ENCODE measurements around the gene CCDC158.
"Not testable (repeated sequence)": the region's sequence is repeated elsewhere in the genome, so short reads cannot be mapped to it uniquely, and the experiment has no call there.

Gene CCDC158

DNA sequence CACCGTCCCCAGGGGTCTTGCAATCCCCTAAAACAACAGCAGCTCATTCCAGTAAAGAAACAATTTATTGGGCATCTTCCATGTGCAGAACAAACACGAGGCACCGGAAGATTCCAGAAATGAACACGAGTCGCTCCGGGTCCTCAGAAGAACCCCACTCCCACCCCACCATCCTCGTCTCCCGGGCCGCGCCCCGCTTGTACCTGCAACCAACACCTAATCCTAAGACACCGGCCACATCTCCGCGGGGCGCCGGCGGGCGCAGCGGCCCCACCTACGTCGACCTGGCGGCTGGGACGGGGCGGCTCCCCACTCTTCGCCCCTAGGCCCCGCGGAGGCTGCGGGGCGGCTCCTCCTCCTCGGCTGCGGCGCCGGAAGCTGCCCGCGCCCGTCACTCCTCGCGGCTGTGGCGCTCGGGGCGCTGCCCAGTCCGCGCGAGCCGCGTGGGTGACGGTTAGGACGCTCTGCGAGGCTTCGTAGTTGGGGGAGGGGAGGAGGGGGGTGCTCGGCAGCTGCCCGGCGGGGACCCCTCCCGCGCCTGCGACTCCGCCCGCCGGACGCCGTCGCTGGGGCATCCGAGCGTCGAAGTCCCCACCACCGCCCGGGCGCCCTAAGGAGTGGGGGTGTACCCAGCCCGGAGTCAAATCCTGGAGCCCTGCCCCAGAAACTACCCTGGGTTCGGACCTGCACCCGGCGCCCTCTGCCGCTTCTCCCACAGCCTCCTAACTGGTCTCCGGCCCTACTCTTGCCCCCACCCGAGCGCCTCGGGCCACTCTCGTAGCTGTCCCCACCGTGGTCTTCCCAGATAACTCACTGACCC is at the start of gene CCDC158:
CCDC158 (minus strand) TSS at position 380 of the 820 bp plus-strand sequence. CDS start 17,934 bp downstream, outside the sequence.
- no peak for DNase-seq (ENCODE audit: low read depth in 2 of 3, low spot score in 1 of 3)

GRCh38 chr4:76470532-76470931 is 49.6 kb upstream of the CCDC158 start:
- no peak for DNase-seq (ENCODE audit: low read depth in 2 of 3, low spot score in 1 of 3)

DNA sequence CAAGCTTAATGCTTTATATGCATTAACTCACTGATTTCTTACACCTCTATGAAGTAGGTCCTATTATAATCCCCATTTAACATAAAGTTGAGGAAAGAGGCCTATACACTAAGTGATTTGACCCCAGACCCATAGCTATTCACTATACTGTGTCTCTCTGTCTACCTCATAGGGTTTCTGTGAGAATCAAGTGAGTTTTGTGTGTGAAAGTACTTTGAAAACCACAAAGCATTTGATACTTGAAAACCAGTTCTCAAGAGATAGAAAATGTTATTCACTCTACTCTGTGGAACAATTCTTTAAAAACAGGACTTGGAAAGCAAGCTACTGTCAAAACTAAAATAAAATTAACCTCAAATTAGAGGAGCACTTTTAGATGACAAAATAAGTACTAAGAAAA is 49.1 kb upstream of the CCDC158 start:
- no peak for DNase-seq (ENCODE audit: low read depth in 2 of 3, low spot score in 1 of 3)

DNA sequence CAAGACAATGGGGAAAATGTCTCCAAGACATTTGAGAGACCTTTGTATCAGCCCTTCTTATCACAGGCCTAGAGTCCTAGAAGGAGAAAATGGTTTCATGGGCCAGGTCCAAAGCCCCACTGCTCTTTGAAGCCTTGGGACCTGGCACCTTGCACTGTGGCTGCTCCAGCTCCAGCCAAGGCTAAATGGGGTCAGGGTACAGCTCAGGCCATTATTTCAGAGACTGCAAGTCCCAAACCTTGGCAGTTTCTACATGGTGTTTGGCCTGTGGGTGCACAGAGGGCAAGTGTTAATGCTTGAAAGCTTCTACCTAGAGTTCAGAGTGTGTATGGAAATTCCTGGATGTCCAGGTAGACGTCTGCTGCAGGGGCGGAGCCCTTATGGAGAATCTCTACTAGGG is 42.6 kb upstream of the CCDC158 start:
- no peak for DNase-seq (ENCODE audit: low read depth in 2 of 3, low spot score in 1 of 3)

DNA sequence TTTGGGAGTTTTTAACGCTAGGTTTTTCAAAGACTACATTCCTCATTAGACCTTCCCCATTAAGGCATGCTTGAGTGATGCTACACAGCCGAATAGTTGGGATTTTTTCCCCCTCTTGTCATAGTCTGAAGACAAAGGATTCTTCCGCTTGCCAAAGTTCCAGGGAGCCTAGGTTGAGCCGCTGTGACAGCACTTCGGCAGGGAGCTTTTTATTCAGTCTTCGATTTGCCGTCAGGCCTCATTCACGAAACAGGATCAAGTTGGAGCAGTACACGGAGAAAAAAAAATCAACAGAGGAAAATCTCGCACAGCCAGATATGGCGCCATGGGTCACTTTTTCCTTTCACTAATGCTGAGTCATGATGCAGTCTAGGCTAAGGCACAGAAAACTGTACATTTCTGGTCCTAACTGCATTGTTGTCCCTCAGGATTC is 38.4 kb upstream of the CCDC158 start:
- no peak for DNase-seq (ENCODE audit: low read depth in 2 of 3, low spot score in 1 of 3)

DNA sequence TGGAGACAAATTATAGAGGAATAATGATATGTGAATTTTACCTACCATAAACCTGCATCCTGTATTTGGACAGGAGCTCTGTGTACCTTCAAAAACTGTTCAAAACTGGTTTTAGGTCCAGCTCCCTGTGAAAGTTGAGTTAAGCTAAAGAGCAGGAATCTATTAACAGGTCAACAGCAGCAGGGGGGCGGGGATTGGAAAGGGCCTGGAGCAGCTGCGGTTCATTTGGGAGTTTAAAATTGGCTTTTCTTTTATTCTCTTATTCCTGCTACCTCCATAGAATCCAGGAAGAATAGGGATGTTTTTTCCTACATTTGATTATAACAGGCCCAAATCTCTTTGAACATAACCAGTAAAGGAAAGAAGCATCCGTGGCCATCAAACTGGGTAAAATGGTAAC is 37.9 kb upstream of the CCDC158 start:
- DNase-seq (ENCODE audit: low read depth in 2 of 3, low spot score in 1 of 3), result no peak

DNA sequence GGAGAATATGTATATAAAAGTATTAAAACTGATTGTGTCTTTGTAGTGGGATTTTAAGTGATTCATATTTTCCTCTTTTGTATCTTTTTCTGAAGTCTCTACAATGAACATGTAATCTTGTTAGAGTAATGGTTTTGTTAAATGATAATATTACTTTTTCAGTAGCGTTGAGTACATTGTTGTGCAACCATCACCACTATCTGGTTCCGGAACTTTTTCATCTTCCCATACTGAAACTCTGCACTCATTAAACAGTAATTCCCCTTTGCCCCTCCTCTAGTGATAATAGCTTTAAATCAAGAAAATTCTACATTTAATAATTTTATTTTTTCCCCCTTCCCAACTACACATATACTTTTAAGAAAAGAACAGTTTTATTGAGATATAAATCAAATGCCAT is 37.4 kb upstream of the CCDC158 start:
- no peak for DNase-seq (ENCODE audit: low read depth in 2 of 3, low spot score in 1 of 3)

GRCh38 chr4:76457885-76458284 is 36.9 kb upstream of the CCDC158 start:
- no peak for DNase-seq (ENCODE audit: low read depth in 2 of 3, low spot score in 1 of 3)

GRCh38 chr4:76454073-76454472 is 33.1 kb upstream of the CCDC158 start:
- not testable (repeated sequence) for DNase-seq (ENCODE audit: low read depth in 2 of 3, low spot score in 1 of 3)

DNA sequence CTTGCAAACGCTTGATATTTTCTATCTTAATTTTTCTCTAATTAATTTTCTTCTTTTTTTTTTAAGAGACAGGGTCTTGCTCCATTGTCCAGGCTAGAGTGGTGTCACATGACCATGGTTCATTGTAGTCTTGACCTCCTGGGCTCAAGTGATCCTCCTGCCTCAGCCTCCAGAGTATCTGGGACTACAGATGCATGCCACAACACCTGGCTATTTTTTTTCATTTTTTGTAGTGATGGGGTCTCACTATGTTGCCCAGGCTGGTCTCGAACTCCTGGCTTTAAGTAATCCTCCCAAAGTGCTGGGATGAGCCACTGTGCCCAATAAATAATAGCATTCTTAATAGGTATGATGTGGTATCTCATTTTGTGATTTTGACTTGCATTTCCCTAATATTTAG is 32.3 kb upstream of the CCDC158 start:
- DNase-seq (ENCODE audit: low read depth in 2 of 3, low spot score in 1 of 3), result no peak

DNA sequence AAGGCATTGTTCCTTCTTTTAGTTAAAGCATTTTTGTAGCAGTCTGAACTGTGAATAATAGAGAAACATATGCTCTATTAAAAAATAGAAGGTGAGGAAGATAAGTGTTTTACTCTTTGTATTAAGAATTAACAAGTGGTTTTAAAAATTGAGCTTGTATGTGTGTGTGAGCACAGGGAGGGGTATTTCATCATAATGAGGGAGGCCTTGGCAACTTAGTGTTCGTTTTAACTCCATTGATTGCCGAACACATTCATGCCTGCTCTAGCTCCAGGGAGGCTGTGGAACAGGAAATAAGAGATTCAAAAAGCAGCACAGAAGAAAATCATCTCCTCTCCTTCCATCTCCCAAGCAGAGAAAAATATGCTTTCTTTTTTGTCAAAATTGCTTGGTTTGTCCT is 28.9 kb upstream of the CCDC158 start:
- DNase-seq (ENCODE audit: low read depth in 2 of 3, low spot score in 1 of 3), result no peak

GRCh38 chr4:76449362-76449767 is 28.4 kb upstream of the CCDC158 start:
- DNase-seq (ENCODE audit: low read depth in 2 of 3, low spot score in 1 of 3), result no peak

- DNase-seq (ENCODE audit: low read depth in 2 of 3, low spot score in 1 of 3), result no peak
Observed at GRCh38 chr4:76448211-76448610, 27.3 kb upstream of the CCDC158 start.

- no peak for DNase-seq (ENCODE audit: low read depth in 2 of 3, low spot score in 1 of 3)
Observed at GRCh38 chr4:76447393-76447851, 26.5 kb upstream of the CCDC158 start.

DNA sequence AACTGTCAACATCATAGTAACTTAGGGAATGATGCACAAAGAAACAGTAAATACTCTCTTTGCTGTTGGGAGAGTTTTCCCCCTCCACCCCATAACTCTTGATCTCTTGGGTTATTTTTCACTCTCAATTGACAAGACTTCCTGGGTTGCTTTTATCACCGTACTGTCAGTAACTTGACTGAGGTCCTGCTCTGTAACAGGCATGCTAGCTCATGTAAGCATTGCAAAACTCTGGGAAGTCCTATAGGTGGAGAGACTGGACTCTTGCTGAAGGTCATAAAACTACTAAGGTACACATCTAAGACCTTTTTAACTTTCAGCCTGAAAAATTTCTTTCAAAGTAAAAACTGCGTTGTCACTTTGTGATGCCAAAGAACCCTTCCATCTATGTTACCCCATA is 25.0 kb upstream of the CCDC158 start:
- DNase-seq (ENCODE audit: low read depth in 2 of 3, low spot score in 1 of 3), result no peak

GRCh38 chr4:76443376-76443775 is 22.4 kb upstream of the CCDC158 start:
- DNase-seq (ENCODE audit: low read depth in 2 of 3, low spot score in 1 of 3), result no peak

DNA sequence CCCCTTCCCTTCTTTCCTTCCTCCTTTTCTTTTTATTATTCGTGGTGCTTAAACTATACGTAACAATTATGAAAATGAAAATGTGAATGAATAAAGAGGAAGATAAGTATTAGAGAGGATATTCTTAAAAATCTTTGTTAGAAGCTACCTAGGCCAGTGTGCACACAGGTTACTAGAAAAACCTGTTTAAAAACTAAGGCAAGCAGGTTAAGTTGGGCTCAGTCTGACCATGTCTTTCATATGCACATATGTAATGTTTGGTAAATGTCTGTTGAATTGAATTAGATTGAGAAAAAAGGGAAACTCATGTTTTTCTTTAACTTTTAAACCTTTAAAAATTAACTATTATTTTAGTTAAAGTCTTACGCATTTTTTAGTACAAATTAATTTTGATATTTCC is 21.9 kb upstream of the CCDC158 start:
- DNase-seq (ENCODE audit: low read depth in 2 of 3, low spot score in 1 of 3), result no peak

DNA sequence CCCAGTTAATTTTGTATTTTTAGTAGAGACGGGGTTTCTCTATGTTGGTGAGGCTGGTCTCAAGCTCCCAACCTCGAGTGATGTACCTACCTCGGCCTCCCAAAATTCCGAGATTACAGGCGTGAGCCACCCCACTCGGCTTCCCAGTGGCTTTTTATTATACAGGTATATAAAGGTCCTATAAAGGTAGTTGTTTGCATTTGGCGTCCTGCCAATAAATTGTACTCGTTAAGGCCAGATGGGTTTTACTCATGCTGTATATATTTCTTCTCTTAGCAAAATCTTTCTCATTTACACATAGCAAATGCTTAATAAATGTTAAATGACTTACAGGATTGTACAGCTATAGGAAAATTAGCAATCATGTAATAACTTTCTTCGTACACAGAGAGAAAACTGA is 20.9 kb upstream of the CCDC158 start:
- no peak for DNase-seq (ENCODE audit: low read depth in 2 of 3, low spot score in 1 of 3)

- DNase-seq (ENCODE audit: low read depth in 2 of 3, low spot score in 1 of 3), result no peak
Observed at GRCh38 chr4:76439491-76439890, 18.6 kb upstream of the CCDC158 start.

- DNase-seq (ENCODE audit: low read depth in 2 of 3, low spot score in 1 of 3), result no peak
Observed at GRCh38 chr4:76435528-76436319, 14.8 kb upstream of the CCDC158 start.

DNA sequence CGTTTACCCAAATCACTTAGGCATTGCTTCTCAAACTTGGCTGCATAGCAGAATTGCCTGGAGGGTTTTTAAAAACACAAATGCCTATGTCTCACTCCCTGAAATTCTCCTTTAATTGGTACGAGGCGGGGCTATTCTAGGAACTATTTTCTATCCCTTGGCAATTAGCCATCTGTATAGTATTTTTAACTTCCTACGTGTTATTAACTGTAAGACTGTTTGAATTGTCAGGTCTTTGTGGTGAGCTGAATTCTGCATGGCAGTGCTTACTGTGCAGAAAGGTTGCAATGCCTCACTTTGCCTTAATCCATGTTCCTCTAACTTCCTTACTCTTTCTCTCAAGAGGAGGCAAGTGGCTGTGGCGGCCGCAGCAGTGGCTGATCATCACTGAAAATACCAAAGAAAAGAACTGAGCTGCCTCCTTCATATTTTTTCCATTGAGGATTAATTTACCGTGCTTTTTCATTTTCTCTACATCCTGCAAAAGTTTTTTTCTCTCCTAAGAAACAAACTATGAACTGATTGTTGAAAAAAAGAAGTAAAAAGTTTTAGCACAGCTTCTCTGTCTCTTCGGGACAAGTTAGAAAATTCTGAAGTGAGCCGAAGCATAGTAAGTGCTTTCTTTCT is 14.1 kb upstream of the CCDC158 start, which contains the start of gene SHROOM3:
SHROOM3 (plus strand) TSS at position 329 of the 627 bp plus-strand sequence. CDS start 824 bp downstream, outside the sequence.
- no peak for DNase-seq (ENCODE audit: low read depth in 2 of 3, low spot score in 1 of 3)

Measured in stimulated activated CD4-positive, alpha-beta T cell treated with anti-CD3 and anti-CD28 coated beads, Interleukin-12 subunit alpha, Interleukin-12 subunit beta, amount 100 ng/mL, for 48 hours (primary cell).